Stomach (tissue), 4 donors: Measurements from ENCODE around the gene MEFV.

Source experiments
- CTCF ChIP-seq, 7 experiments: fragments of 450-650 bp in 4 of 7; fragments of 200-600 bp in 3 of 7; sonication (generic) in 3 of 7; IDR thresholded peaks; one replicate each; pipeline ENCODE4 v1.5.1; 2016 to 2019; ENCODE audit warnings: antibody characterized with exemption in 7 of 7, control low read depth in 2 of 7, mild to moderate bottlenecking in 1 of 7
- POLR2A ChIP-seq, 4 donors: fragments of 450-650 bp; IDR thresholded peaks; one replicate each; pipeline ENCODE4 v1.6.1; 2016; ENCODE audit warnings: antibody characterized with exemption in 4 of 4, control low read depth in 2 of 4, mild to moderate bottlenecking in 1 of 4, moderate library complexity in 1 of 4

DNA sequence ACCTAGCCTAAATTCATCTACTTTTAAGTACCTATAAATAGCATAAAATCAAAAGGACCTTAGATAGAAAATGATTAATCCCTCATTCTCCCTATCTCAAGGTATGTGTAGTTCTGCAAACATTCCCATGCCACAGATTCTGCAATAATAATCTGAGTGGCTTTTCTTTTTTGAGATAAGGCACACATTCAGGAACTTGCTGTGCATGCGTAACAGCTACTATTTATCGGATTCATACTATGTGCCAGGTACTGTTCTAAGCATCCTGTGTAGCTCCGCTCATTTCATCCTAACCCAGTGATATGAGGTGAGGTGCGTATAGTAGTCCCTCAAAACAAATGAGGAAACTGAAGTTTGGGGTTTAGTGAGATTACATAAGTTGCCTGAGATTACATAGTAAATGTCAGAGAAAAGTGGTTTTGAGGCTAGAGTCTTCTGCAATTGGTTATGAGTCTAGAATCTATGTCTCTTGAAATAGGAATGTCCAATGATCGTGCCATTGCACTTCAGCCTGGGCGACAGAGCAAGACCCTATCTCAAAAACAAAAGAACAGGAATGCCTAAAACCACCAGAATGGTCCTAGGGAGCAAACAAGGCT lies 24.9 kb upstream of the MEFV start:
- no peak for TF ChIP-seq CTCF (IDR thresholded peaks at IDR 0.05)
- no peak for TF ChIP-seq POLR2A (IDR thresholded peaks at IDR 0.05)
